Hematopoietic multipotent progenitor cell treated with erythropoietin and hydrocortisone succinate and interleukin-3 and kit ligand, for 6 days (in vitro differentiated cells): ENCODE data around the gene FAAP100.
A peak's percentile ranks its signal among the peaks of the same experiment; 100 is the strongest.

Experiments
- DNase-seq: peaks from one replicate; pipeline ENCODE4 v3.0.0-alpha.2; 2015

FAAP100 gene

GRCh38 chr17:81522491-81523401 is 29.4 kb downstream of the FAAP100 start:
- DNase-seq: peak; percentile 71

- no peak for DNase-seq
These were observed 31.9 kb downstream of the FAAP100 start for GRCh38 chr17:81520021-81520901.

GRCh38 chr17:81519284-81520020 is 32.7 kb downstream of the FAAP100 start:
- DNase-seq: no peak

GRCh38 chr17:81518785-81519283 is 33.3 kb downstream of the FAAP100 start:
- no peak for DNase-seq

GRCh38 chr17:81518113-81518784 is 33.9 kb downstream of the FAAP100 start:
- DNase-seq: no peak

- DNase-seq: no peak
These were observed 34.6 kb downstream of the FAAP100 start for GRCh38 chr17:81517339-81518112.

- DNase-seq: no peak
These were observed 35.2 kb downstream of the FAAP100 start for GRCh38 chr17:81517009-81517338.

GRCh38 chr17:81516439-81516838 is 35.7 kb downstream of the FAAP100 start:
- DNase-seq: no peak

GRCh38 chr17:81515530-81516041 is 36.6 kb downstream of the FAAP100 start:
- no peak for DNase-seq

- no peak for DNase-seq
These were observed 37.2 kb downstream of the FAAP100 start for GRCh38 chr17:81514739-81515529.

- no peak for DNase-seq
These were observed 37.7 kb downstream of the FAAP100 start for GRCh38 chr17:81514489-81514738.

GRCh38 chr17:81513753-81514488 is 38.2 kb downstream of the FAAP100 start:
- peak; percentile 61 for DNase-seq

- DNase-seq: peak; percentile 69
These were observed 38.8 kb downstream of the FAAP100 start for GRCh38 chr17:81513372-81513752.

GRCh38 chr17:81512562-81513371 is 39.4 kb downstream of the FAAP100 start, which contains the start of gene ACTG1:
TSS of gene ACTG1 (minus strand) at chr17:81512799. CDS start at chr17:81512354, 445 bp downstream.
- peak; percentile 93 for DNase-seq

GRCh38 chr17:81511804-81512561 is 40.2 kb downstream of the FAAP100 start:
- peak; percentile 39 for DNase-seq

GRCh38 chr17:81511554-81511803 is 40.7 kb downstream of the FAAP100 start:
- DNase-seq: no peak

GRCh38 chr17:81510785-81511553 is 41.2 kb downstream of the FAAP100 start:
- DNase-seq: no peak
